GM19468 (cell line): ENCODE measurements around the gene HAAO.

ENCODE experiments used
- ATAC-seq: cut with Tn5 transposase; IDR thresholded peaks from one replicate; pipeline ENCODE4 v1.9.1; 2021; ENCODE audit warnings: mild to moderate bottlenecking, moderate library complexity, moderate number of reproducible peaks; ENCODE audit not compliant: unreplicated experiment; ENCODE audit errors: extremely low read depth

HAAO gene

DNA sequence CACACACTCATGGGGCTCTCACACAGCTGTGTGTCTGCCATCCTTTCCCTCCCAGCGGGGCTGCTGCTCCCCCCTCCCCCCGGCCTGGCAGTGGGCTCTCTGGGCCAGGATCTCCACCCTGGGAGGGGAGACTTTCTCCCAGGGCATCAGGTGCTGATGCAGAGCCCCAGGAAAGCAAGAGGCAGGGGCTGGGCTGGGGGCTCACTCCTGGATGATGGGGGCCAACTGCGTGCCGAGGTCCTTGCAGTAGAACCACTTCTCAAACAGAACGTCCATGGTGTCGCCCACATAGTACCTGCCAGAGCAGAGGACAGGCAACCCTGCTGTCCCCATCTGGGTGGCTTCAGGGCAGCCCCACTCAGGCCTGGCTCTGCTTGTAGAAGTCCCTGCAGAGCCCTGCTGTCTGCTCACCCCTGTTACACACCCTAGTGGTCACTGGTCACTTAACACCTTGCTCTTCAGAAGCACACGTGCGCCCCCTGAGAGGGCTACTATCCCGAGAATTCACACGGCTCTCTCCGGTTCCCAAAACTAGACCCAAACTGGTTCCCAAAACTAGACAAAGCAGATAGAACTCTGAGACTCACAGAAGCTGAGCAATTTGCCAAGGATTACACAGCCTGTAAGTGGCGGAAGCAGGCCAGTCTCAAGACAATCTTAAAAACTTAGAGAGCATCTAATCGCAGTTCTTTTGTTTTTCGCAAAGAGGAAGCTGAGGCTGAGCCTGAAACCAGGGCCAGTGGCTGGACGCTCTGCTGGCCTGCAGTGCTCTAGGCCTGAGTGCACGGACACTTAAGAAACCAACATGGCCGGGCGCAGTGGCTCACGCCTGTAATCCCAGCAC, 21.9 kb downstream of the HAAO start:
- ATAC-seq = peak; percentile 54

DNA sequence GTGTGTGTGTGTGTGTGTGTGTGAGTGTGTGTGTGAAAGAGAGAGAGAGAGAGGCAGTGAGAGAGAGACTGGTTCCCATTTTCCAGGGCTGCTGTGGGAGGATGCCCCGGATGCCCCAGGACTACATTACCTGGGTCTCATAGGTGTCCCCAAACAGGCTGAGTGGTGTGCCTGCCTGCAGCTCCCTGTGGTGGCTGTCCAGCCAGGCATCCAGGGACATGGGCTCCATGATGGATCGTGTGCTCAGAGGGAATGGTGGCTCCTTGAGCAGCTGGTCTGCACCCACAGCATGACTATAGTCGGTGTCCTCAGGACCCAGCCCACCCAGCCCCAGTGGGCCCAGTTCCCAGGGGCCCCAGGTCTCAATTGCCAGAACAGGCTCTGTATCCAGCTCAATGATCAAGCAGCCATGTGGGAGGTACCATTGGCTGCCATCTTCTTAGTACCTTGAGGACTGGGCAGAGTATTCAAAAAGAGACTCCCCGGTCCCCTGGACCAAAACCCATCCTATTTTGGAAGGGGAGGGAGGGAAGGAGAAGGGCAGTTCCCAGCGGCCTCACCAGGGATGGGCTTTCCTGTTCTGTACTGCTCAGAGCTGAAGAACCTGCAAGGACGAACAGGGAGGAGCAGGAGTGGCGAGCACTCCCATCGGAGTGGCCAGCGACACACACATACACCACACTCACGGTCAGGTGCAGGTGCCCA, 22.6 kb downstream of the HAAO start:
- no peak for ATAC-seq

DNA sequence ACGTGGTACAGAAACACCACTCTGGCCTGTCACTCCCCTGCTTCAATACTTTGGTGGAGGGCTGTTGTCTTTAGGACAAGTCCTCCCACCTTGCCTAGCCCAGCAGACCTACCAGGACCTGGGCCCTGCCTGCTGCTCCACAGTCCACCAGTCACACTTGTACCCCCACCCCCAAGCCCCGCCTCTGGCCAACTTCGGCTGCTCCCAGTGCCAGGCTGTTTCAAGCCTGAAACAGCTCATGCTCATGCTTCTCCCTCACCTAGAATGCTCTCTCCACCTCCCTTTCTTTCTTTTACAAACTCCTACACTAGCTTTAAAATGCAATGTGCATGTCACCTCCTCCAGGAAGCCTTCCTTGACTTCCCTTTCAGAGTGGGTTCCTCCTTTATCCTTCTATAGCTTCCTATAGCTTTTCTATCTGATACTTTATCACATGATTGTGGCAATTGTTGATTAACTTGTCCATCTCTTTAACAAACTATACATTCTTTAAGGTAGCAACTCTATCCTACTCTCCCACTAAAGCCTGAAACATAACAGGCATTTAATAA, 23.6 kb downstream of the HAAO start:
- no peak for ATAC-seq

DNA sequence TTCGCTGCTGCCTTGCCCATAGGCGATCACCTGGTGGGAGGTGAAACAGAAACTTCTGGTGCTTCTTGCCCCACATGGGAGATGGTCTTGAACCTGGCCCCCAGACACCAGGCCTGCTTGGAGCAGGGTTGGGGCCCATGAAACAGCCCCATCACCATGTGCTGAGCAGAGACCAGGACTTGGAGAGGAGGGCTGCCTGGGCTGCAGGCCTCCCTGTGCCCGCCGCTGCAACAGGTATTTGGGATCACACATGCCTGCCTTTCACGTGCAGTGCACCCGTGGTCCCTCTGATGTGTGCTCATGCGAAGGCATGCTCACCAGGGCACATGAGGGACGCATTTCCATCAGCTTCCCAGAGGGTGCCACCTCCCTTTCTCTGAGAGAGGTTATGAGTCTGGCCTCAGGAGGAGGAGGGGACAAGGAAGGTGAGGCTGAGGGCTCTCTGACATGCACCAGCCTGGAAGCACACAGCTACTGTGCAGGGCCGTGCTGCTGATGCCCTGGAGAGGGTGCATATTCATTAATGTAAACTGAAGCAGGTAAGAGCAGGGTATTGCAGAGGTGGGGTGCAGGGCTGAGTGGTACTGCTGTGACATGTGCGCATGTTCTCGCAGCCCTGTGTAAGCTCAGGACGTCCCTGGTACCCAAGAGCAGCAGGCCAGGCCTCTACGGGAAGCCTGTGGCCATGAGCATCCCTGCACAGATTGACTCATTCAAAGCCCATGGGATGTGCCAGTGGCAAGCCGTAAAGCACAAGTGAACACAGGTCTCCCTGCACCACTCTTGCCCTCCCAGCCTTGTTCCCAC, 24.3 kb downstream of the HAAO start:
- no peak for ATAC-seq

DNA sequence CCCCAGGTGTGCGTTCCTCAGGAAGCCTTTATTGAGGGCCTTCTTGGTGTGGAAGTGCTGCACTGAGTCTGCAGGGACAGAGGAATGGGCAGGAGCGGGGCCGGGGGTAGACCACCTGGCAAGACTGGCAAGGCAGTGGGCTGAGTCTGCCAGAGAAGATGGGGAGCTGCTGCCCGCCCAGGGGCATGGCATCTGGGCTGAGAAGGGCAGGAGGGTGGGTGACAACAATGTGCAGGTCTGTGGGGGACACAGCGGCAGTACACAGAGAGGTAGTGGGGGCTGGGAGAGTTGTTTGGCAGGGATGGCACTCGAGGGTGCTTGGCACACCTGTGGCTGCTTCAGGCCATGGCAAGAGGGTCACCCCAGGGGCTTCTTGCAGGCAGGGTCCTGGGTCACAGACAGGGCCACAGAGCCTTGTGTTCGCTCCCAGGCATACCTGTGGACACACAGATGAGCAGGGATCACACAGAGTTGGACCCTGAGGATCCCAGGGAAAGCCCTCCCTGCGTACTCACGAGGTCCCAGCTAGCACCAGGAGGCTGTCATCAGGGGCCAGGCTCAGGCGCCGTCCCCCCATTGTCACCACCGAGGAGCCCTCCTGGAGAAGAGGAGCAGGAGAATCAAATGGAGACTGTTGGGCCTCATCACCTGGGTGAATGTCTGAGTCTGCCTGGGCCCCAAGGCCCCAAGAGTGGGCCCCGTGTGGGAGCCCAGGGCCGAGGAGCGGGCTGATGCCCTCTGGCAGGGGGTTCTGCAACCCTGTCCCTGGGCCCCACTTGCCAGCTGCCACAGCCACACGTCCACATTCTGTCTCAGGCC, 25.1 kb downstream of the HAAO start:
- no peak for ATAC-seq

DNA sequence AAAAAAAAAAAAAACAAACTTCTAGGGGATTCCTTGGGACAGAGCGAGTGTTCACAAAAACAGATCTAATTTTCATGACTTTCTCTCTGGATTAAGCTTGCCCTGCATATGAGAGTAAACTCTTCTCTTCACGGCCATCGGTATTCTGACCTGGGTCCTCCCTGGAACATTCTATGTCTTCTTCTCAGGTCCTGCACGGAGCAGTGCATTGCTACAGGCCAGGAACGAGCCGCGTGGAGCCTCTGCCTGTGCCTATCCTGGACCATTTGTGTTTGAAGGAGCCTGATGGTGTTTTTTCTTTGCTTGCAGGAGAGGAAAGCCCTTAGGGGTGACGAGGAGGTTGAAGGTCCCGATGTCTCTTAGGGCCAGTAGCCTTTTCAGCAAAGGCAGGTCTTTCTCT, 26.7 kb downstream of the HAAO start:
- no peak for ATAC-seq

DNA sequence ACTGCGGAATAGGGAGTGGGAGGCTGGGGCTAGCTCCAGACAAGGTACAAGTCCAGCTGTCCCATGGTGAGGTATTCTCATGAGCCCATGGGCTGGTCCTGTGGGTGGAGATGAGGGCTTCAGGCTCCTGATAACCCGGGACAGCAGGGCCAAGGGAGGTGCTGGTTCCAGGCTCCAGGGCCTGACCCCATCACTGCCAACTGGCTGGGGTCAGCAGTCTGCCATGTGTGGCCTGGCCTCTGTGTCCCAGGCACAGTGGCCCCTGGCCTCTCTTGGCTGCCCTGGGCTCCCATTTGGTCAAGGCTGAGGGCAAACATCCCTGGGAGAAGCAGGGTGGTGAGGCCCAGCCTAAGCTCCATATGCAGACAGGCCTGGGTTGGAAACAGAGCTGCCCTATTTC, 27.5 kb downstream of the HAAO start:
- no peak for ATAC-seq

DNA sequence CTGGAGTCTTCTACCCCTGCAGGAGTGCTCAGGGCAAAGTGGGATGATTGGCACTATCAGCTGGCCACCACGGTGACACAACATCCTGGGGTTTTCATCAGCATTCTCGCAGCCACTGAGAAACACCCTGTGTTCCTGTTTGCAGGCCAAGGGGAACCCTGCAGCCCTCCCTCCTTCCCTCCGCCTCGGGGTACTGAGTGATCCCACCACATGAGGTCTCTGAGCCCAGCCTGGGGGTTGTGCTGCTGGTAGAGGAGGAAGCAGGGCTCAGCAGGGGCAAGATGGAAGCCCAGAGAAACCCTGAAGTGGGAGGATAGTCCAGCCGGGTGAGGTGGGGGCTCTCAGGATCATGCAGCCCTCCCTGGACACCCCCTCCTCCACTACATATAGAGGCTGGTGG, 28.3 kb downstream of the HAAO start, which contains the start of gene OXER1:
Gene OXER1, minus strand, starts transcription at position 40 of the 400 bp plus-strand sequence. CDS start 73 bp downstream, outside the sequence.
- no peak for ATAC-seq

DNA sequence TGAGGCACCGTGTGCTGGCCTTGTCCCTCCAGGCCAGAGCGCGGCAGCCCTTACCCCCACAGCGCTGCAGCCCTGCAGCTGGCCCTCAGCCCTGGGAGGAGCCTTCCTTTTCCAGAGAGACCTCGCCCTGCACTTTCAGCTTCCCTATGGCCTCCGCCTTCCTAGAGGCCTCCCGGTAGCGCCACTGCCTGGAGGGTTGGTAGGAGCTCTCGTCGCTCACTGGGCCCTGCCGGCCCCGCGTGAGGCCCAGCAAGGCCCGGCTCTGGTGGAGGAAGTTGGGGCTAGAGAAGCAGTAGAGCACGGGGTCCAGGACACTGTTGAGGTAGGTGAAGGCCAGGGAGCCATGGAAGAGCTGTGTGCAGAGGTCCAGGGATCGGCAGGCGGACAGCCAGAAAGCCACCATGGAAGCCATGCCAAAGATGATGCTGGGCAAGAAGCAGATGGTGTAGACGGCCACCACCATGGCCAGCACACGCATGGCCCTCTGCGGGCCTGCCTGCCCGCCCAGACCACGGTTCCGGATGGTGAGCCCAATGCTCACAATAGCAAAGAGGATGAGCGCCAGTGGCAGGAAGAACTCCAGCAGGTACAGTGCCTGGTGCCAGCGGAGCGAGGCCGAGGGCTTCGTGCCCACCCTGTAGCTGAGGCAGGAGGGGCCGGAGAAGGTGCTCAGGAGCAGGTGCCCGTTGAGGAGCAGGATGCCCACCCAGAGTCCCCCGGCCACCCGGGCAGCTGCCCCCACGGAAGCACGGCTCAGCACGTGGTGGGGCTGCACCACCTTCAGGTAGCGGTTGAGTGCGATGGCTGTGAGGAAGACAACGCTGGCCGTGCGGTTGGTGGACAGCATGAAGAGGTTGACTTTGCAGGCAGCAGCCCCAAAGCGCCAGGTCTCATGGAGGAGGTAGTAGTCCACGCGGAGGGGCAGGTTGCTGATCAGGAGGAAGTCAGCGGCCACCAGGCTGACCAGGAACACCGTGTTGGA, 29.3 kb downstream of the HAAO start:
- no peak for ATAC-seq

DNA sequence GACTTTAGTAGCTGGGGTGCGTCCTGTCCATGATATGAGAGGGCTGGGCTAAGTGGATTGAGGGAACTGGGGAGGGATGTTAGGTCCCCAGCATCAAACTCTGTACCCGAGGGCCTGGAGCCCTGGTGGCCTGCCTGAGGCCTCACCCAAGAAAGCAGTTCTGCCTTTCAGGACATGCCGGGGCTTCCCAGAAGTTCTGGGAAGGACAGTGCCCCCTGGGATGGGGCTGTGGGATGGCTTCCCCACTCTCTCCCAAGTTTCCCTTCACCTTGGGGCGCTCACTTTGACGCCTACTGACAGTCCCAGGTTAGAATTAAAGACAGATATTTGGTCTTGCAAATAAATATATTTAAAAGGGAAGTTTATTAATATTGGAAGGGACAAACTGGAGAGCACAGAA, 30.2 kb downstream of the HAAO start:
- no peak for ATAC-seq

DNA sequence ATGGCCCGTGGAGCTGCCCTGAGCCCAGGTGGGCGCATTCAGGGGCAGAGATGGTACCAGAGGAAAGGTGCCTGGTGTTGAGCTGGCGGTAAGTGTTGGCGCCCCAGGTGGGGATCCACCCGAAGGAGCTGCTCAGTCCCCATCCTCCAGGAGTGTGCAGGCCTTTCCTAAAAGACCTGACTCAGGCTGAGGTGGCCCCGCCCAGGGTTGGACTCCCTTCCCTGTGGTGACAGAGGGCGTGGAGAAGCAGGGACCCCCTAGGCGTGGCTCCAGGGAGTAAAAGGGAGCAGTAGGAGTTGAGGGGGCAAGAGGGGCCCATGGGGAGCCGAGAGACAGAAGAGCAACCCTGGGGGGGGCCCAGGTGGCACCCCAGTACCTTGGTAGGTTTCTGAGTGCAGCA, 30.8 kb downstream of the HAAO start:
- ATAC-seq = no peak

DNA sequence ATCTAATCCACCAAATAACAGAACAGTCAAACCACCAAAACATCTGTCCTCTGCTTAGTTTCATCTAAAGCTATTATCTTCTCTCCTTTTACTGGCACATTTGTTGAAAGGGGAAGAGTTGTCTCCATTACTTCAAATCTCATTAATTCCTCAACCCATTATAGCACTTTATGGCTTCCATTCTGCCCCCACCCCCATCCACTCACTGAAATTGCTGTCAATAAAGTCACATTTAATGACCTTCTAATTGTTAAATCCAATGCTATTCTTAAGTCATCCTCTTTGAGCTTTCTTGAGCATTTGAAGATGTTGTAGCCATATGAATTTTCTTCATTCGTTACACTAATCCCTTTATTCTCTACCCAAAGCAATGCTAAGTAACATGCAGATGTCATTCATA, 33.6 kb downstream of the HAAO start:
- no peak for ATAC-seq

DNA sequence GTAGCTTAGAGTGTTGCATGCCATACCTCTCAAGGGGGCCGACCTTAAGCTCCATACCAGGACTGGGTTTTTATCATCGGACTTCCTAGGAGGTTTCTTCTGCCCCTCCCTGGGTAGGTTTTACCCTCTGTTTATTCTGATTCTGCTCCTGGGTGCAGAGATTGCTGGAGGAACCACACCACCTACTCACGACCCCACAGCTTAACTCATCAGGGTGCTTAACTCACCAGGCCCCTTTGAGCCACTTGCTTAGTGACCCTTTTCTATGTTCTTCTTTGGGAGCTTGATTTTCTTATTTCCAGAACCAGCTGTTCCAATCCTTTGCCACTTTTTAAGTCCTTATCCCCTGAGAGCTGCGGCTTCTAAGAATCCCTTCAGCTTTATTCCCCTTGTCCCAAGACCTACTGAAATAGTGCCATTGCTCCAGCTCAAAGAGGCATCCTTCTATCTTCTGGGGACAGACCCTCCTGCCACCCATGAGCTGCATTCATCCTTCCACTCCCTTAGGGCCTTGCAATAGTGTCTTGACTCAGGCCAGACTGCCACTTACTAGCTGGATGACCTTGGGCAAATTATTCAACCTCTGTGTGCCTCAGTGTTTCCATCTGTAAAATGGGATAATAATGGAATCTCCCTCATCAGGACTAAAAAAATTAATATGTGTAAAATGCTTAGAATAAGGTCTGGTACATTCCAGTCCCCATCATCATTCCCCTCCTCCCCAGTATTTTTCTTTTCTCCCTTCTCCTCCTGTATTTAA, 34.2 kb downstream of the HAAO start:
- ATAC-seq = no peak

DNA sequence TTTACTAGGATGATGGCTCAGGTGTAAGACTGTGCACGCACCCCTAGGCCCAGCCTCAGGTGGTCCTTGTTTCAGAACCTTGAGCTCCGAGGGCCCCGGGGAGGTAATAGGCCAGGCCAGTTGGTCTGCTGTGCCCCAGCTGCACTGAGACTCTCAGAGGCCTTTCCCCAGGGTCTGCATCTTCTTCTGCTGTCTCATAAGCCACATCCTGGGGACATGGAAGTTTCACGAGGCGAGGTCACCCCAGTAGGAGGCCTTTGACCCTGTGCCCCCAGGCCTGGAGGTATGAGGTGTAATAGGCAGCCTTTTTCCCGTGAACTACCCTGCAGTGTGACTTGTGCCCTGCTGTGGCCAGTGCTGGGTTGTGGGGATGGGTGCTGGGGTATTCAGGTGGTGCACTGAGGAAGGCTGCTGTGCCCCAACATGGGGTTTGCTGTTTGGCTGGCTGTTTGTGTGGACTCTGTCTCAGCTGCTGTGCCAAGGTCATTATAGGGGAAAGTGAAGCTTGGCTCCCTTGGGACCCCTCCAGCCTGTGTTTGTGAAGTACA, 35.3 kb downstream of the HAAO start:
- ATAC-seq = no peak

DNA sequence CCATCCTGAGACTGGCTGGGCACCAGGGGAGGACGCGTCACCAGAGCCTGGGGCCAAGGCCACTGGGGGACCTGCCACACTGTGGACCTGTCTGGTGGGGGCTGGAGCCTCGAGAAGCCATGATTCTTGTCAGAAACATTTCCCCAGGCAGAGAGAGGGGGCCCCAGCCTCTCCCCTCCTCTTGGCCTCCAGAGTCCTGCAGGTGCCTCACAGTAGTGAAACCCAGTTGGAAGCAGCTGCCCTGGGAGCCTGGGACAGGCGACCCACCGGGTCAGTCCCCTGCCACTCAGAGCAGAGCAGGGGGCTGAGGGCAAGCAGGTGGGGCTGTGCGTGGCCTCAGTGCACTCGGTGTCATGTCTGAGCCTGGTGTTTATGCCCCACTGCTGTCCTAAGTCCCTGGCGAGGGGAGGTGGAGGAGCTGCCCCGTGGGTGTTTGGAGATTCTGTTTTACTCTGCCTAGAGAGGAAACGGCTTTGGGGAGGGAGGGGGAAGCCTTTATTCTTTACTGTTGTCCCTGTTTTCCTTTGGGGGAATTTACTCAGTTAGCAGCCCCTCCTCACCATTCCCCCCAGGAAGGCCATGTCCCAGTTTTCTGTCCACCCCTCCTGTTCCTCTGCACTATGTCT, 36.1 kb downstream of the HAAO start:
- no peak for ATAC-seq

DNA sequence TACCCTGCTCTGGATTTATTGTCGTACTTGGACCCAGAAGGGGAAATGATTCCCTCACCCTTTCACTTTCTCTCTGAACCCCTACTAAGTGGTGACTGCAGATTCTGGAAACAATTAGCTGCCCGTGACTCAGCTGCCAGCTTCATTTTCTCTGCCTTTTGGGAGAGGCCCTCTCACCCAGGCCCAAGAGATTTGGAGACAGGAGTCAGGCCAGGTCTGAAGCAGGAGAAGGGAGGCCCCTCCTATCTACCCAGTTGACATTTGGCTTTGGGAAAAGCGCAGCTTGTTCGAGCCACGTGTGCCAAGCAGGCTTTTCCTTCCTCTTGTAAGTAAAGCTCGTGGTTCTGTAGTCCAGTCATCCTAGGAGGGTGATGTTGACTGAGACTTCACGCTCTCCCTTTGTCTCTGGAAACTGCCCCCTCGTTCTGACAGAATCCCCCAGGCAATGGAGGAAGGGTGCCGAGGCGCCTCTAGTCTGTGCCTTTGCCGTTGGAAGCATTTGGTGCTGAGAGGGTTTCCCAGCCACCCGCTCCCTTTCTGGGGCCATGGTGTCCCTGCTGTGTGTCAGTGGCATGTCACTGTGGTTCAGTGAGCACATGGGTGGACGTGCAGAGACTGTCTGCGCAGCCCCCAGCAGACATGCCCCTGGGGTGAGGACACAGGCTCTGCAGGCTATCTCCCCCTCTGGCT, 37.0 kb downstream of the HAAO start:
- ATAC-seq = no peak

DNA sequence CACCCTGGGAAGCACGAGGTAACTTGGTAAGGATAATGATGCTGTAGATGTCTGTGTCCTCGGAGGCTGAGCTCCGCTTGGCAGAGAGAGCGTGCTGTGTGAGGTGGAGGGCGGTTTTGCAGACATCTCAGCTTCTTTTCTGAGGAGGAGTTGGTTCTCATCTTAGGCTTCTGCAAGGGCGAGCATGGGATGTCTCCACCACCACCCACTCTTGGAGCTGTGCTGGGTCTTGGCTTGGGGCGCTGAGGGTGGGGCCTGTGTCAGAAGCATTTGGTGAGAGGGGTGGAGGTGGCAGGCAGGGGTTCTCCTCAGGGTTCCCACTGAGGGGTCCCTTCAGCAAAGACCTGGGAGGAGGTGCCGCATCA, 37.6 kb downstream of the HAAO start:
- no peak for ATAC-seq
